ENCODE measurements around the gene ADCY5.

DNA sequence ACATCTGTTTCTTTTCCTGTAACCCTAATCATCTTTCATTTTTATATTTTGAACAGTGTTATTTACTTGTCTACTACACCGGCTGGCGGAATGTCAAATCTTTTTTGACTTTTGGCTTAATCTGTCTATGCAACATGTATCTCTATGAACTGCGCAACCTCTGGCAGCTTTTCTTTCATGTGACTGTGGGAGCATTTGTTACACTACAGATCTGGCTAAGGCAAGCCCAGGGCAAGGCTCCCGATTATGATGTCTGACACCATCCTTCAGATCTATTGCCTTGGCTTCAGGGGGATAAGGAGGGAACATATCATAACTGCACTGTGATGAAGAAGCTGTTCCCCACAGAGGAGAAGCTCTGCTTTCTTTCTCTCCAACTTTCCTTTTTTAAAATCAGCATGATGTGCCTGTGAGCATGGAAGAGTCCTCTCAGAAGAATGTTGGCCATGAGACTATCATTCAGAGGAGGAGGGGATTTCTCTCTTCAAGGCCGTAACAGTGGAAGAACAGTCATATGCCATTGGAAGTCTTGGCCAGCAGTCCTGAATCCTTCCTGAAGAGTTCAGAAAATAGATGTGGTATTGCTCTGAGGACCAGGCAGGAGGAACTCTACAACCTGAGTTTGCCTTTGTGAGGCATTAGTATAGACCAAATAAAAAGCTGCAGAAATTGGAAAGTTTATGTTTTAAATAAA is 177.3 kb downstream of the ADCY5 start:
- no peak for TF ChIP-seq POLR2A (IDR thresholded peaks at IDR 0.05; ENCODE audit: low read depth, low read length)
- TF ChIP-seq POLR2AphosphoS5 (IDR thresholded peaks at IDR 0.05; ENCODE audit: low read depth, low read length) = no peak
- no peak for TF ChIP-seq TAF1 (IDR thresholded peaks at IDR 0.05; ENCODE audit: borderline replicate concordance, low read depth, low read length)

Data from GM12892 (cell line).